ENCODE results near the gene CNTNAP3.
"Not testable (repeated sequence)": the region's sequence is repeated elsewhere in the genome, so short reads cannot be mapped to it uniquely, and the experiment has no call there.

- TF ChIP-seq POLR2A, CTCF (IDR thresholded peaks at IDR 0.05): not testable (repeated sequence)
Observed at GRCh38 chr9:39073537-39073936, 214.4 kb downstream of the CNTNAP3 start.

All from thyroid gland (tissue), 4 donors.